Measurements from ENCODE around the gene ACAT1.
"Not testable (repeated sequence)": the region's sequence is repeated elsewhere in the genome, so short reads cannot be mapped to it uniquely, and the experiment has no call there.

ACAT1 gene
- 35.4 to 80.7 (median 64.3) reads per million in 18 experiments for total RNA-seq

DNA sequence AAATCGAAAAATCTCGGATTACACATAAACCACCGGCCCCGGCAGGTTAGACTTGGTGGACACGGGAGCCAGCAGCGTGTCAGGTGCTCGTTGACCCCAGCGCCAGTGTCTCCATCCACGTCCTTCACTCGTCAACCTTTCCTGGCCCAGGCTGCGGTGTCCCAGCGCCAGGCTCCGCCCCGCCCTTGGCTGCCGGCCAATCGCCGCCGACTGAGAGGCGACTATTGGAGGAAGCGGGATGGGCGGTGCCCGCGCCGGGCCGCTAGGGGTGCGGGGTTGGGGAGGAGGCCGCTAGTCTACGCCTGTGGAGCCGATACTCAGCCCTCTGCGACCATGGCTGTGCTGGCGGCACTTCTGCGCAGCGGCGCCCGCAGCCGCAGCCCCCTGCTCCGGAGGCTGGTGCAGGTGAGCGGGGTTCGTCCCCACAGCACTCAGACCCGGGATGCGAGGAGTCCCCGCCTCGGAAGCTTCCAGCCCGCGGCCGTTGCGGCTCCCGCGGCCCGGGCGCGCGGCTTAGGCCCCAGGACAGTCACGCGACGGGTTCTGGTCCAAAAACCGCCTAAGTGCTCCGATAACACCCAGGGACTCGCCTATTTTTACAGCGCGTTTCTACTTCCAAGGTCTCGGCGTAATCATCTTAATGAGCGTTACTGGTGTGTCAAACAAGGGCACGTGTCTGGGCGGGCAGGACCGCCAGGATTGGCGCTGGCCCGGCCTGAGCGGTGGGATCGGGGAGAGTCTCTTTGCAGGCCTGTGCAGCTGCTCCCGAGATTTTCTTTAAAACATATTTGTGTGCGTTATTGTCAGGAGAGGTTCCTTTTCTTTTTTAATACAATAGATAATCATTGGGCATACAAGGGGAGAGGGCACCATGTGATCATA lies at the start of gene ACAT1:
Gene ACAT1, plus strand, starts transcription at position 294 of the 882 bp plus-strand sequence. Its CDS starts 40 bp downstream, at position 334.
- peak; percentile 93 to 95 for DNase-seq

DNA sequence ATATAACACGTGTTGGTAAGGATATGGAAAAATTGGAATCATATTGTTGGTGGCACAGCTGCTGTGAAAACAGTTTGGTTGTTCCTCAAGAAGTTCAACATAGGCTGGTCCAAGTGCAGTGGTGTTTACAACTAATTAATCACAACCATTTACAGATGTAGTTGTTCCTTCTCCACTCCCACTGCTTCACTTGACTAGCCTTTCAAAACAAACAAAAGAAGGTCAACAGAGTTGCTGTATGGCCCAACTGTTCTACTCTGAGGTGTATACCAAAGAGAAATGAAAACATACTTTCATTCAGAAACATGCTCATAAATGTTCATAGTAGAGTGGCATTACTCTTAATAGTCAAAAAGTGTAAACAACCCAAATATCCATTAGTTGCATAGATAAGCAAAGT lies 36.6 kb upstream of the ACAT1 start:
- no peak for DNase-seq

DNA sequence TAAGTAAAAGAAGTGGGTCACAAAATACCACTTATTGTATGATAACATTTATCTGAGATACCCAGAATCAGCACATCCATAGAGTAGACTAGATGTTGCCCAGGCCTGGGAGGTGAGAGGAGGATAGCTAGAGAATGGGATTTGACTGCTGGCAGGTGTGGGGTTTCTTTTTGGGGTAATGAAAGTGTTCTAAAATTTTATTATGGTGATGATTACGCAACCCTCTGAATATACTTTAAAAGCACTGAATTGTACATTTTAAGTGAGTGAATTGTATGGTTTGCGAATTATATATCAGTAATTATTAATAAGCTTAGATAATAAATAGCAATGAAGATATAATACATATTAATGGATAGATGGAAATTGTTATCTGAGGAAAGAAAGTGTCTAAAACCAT lies 35.7 kb upstream of the ACAT1 start:
- no peak for DNase-seq

GRCh38 chr11:108092134-108092533 lies 29.2 kb upstream of the ACAT1 start:
- DNase-seq = no peak

GRCh38 chr11:108093128-108093904 lies 28.1 kb upstream of the ACAT1 start:
- DNase-seq = no peak

DNA sequence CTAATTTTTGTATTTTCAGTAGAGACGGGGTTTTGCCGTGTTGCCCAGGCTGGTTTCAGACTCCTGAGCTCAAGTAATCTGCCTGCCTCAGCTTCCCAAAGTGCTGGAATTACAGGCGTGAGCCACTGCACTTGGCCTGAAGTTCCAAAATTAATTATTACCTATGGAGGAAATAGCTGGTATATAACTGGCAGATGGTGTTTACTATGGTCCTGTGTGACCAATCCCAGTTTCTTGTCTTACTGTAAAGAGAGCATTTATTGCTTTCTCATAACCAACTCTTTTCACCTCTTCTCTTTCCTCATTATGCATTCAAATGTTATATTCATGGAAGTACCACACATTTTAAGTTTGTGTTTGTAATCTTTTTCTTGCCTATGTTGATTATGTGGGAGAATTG lies 24.2 kb upstream of the ACAT1 start:
- no peak for DNase-seq

GRCh38 chr11:108101090-108101775 lies 20.1 kb upstream of the ACAT1 start:
- DNase-seq = no peak

GRCh38 chr11:108111126-108111525 lies 10.2 kb upstream of the ACAT1 start:
- DNase-seq = no peak

- DNase-seq = no peak
These were observed 9.3 kb upstream of the ACAT1 start for GRCh38 chr11:108112057-108112456.

GRCh38 chr11:108115500-108116140 lies 5.7 kb upstream of the ACAT1 start:
- DNase-seq = peak; percentile 6 to 10

DNA sequence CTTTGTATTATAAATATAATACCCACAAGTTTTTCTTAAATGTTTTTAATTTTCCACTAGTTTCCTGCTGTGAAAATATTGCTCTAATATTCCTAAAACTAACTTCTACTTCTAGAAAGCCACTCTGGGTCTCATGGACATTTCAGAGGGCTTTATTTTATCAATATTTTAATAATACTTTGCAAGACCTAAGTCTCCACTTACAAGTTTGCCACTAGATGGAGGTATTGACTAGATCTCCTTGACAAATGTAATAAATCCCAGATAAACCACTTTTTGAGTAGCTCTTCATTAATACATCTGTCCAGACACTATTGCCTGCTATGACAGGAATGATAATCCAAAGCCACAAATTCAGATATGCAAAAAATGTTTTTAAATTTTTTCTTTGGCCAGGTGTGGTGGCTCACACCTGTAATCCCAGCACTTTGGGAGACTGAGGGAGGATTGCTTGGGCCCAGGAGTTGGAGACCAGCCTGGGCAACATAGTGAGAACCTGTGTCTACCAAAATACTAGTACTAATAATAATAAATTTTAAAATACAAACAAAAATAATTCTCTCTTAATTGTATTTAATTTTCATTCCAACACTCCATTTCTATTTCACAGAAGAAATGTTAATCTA lies 3.5 kb upstream of the ACAT1 start:
- peak; percentile 11 to 45 for DNase-seq

GRCh38 chr11:108120936-108121273 lies 462 bp upstream of the ACAT1 start:
- DNase-seq = not testable (repeated sequence)

DNA sequence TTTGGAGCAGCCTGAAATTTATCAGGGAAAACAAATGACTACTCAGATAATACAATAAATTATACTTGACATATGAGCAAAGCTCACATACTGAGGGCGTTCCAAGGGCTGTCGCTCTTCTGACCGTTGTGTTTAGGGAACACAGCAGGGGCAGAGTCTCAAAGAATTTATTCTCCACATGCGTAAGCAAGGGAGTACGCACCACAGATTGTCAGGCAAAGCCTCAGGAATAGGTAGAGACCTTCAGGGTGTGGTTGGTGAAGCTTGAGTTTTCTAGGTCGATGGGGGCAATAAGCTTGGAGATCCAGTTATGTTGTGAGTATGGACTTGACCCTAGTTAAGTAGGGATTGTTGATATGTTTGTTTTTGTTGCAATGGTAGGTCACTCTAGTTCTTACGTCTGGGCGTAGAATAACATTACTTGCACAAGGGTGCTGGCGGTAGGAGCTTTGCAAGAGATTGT lies 830 bp downstream of the ACAT1 start:
- DNase-seq = no peak

DNA sequence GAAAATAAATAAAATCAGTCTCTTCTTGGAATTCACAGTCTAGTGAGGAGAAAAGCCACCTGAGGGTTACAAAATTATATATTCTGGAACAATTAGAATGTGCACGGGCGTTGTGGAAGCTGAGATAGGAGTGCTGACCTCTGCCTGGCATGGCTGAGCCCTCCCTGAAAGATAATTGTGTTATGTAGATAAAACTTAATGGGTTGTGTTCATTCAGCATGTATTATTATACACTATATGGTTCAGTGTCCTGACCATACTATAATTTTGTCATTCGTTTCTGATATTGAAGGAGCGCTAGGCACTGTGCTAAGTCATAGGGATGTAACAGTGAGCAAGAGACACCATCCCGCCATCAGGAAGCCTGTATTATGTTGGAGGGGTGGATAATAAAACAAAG lies 3.7 kb downstream of the ACAT1 start:
- no peak for DNase-seq

DNA sequence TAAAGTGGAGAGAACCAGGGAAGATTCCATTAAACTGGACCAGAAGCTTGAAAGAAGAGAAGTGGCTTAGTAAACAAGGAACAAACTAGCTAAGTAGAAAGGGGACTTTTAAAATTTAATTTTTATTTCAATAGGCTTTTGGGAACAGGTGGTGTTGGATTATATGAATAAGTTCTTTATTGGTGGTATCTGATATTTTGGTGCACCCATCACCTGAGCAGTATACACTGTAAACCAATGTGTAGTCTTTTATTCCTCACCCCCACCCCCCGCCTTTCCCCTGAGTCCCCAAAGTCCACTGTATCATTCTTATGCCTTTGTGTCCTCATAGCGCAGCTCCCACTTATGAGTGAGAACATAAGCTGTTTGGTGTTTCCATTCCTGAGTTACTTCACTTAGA lies 7.4 kb downstream of the ACAT1 start:
- DNase-seq = no peak

DNA sequence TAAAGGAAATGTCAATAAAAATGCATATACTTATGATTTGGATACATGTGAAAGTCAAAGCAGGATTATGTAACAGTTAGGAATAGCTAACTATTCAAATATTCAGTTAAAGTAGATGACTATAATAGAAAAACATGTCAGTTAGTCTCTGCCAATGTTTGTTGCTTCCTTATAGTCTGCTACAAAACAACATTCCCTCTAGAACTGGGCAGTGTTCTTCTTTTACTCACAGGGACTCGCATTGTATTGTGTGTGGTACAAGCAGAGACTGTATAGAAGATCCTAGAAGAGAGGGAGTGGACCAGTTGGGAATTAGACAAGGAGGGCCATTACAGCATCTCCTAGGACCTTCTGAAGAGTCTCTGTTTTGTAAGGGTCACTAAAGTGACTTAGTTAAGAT lies 10.6 kb downstream of the ACAT1 start:
- DNase-seq = no peak

GRCh38 chr11:108132993-108133538 lies 11.7 kb downstream of the ACAT1 start:
- not testable (repeated sequence) for DNase-seq

DNA sequence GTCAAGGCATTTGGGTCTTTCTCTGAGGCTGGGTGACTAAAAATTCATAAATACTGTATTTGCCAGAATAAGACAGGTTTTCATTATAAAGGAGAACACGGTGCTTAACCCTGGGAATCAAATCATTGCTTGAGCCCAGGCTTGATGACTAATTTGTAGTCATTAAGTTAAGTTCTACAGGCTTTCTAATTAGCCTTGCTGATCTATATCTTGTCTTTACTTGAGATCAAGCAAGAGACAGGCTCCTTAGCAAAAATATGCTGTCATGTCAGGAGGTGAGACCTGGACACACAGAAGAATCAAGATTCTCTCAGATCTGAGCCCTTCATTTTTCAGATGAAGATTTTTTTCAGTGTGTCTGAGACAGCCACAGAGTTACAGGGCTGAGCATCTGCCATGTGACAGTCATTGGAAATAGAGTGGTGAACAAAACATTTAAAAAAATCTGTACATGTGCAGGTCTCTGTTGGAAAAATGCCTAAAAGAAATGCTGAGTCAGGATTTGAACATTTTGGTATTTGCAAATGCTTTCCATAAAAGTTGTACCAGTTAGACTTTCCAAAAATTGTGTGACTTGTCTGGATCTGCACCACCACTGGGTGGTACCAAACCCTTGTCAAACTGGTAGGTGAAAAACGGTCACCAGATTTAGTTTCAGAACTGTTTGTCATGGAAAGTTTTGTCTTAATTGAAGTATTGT lies 14.6 kb downstream of the ACAT1 start:
- DNase-seq = no peak

DNA sequence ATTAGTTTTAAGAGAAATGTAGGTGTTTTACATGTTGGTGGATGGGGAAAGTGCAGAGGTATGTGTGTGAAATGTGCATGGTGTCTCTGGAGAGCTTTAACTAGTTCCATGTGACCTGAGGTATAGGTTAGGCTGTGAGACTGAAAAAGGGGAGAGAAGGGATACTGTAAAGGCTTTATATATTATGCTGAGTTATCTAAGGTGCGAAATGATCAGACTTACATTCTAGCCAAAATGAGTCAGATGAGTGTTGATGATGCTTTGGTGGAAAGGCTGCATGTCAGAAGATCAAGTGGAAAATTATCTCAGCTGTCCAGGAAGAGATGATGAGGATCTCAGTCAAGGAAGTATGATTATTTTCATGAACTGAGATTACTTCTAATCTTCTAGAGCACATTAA lies 15.8 kb downstream of the ACAT1 start:
- DNase-seq = no peak

GRCh38 chr11:108142304-108142703 lies 20.9 kb downstream of the ACAT1 start:
- no peak for DNase-seq

- no peak for DNase-seq
These were observed 23.2 kb downstream of the ACAT1 start for GRCh38 chr11:108144615-108145014.
